ENCODE data around the gene FHOD1. TPM values are rescaled to one million over a fixed set of nuclear protein-coding genes. Genes with fewer than 3 reads are reported as not detected.

FHOD1 gene
- total RNA-seq, 3 donors from 2014 or later, result 64.0 to 86.6 (median 70.3) TPM

DNA sequence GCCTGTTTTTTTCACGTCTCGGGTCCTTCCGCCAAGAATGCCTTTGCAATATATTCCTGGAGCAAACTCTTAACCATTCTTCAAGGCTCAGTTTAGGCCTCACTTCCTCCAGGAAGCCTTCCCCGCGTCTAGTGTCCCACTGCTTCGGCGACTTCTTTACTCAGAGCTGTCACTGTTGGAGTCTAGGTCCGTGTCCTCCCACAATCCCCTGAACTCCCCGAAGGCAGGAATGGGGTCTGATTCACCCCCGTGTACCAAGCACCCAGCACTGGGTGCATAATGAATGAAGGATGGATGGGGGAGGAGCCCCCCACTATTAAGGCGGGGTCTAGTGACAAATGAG lies 64.0 kb downstream of the FHOD1 start:
- no peak for ATAC-seq
- peaks cover 15% of the 10 kb centered on the region for H3K4me1 Mint-ChIP-seq (ENCODE audit: low read depth)
- no peaks in the 10 kb centered on the region for H3K36me3 Mint-ChIP-seq (ENCODE audit: insufficient read depth)
- H3K4me3 Mint-ChIP-seq, result no peak overlapping the region
- DNase-seq, result no peak
- no peaks in the 10 kb centered on the region for H3K9me3 Mint-ChIP-seq
- H3K27me3 Mint-ChIP-seq (ENCODE audit: low read depth), result peaks cover 7% of the 10 kb centered on the region

DNA sequence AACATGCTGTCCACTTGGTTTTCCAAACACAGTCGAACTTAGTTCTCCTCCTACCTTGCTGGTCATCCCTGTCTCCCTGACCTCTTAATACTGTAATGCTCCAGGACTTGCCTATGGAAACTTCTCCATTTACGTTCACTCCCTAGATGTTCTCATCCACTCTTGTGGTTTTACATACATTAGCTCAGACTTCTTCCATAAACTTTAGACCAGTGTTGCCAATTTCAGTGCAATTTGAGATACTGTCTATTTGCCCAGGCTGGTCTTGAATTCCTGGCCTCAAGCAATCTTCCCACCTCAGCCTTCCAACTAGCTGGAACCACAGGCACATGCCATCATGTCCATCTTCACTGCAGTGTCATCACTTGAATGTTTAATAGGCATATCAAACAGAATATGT lies 65.0 kb downstream of the FHOD1 start:
- Mint-ChIP-seq H3K4me3 (no peak overlapping the region), H3K4me1 (ENCODE audit: low read depth) (peaks cover 19% of the 10 kb centered on the region), H3K36me3 (ENCODE audit: insufficient read depth) (no peaks in the 10 kb centered on the region), H3K27me3 (ENCODE audit: low read depth) (peaks cover 5% of the 10 kb centered on the region), H3K9me3 (no peaks in the 10 kb centered on the region)
- ATAC-seq (no peak), DNase-seq (no peak)

DNA sequence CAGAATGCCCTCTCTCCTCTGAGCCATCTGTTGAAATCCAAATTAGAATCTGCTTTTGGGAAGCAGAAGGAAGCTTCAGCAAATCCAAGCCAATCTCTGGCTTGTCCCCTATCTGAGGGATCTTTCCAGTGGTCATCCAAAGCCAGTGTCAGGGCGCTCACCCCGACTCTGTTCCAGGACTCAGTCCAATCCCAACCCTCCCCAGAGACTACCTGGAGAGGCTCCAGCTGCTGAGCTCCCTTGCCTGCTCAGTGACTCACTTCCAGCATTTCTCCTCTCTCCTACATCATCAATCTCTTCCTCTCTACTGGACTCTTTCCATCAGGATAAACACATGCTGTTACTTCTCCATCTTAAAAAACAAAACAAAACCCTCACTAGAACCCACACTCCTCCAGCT lies 65.9 kb downstream of the FHOD1 start:
- Mint-ChIP-seq H3K27me3 (ENCODE audit: low read depth) (peaks cover 5% of the 10 kb centered on the region), H3K4me3 (no peak overlapping the region), H3K36me3 (ENCODE audit: insufficient read depth) (no peaks in the 10 kb centered on the region), H3K4me1 (ENCODE audit: low read depth) (peaks cover 19% of the 10 kb centered on the region), H3K9me3 (no peaks in the 10 kb centered on the region)
- DNase-seq (no peak), ATAC-seq (no peak)

DNA sequence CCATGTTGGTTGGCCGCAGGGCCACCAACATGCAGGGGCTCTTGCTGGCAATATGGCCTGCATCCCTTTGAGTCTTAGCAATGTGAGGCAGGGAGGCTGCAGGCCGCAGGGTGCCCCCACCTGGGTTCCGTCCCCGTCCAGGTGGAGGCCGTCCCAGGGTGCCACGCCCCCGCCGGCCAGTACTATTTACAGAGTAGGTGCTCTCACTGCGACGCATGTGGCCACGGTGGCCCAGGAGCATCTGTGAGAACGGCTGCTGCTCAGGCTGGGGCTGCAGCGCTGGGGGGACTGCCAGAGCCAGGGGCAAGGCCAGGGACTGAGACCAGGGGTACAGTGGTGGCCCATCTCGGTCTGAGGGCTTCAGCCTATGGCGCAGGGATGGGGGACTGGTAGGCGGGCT lies 67.1 kb downstream of the FHOD1 start:
- no peak overlapping the region for H3K4me3 Mint-ChIP-seq
- no peak for ATAC-seq

DNA sequence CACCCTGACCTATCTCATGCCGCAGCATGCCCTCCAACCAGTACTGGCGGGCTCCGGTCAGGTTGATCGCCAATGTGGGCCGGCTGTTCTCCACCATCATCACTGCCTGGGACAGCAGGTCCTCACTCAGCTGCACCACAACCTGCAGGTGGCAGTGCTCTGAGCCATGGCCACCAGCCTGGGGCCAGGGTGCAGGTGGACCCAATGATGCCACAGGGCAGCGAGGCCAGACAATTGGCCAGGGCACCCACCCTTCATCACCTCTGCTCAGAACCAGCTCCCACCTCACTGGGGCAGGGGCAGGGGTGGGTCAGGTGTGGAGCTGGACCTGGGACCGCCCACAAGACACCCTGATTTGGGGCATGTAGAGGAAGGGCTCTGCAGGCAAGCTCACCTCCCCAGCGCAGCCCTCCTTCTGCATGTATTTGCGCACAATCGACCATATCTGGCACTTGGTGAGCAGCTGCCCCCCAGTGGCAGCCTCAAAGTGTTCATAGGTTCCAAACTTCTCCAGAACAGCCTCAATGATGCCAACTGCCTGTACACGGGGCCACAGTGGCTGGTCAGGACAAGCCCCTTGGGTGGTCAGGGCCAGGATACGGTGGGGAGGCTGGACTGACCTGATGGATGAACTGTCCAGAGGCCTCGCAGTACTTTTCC lies 67.7 kb downstream of the FHOD1 start:
- H3K36me3 Mint-ChIP-seq (ENCODE audit: insufficient read depth), result no peaks in the 10 kb centered on the region
- H3K27me3 Mint-ChIP-seq (ENCODE audit: low read depth), result peaks cover 6% of the 10 kb centered on the region
- H3K9me3 Mint-ChIP-seq, result no peaks in the 10 kb centered on the region
- no peak overlapping the region for H3K4me3 Mint-ChIP-seq
- H3K4me1 Mint-ChIP-seq (ENCODE audit: low read depth), result peaks cover 7% of the 10 kb centered on the region
- ATAC-seq, result no peak
- no peak for DNase-seq

More for the DNA sequence above, 67.1 kb downstream of the FHOD1 start:
- no peaks in the 10 kb centered on the region for H3K9me3 Mint-ChIP-seq
- no peaks in the 10 kb centered on the region for H3K36me3 Mint-ChIP-seq (ENCODE audit: insufficient read depth)
- DNase-seq, result no peak
- H3K27me3 Mint-ChIP-seq (ENCODE audit: low read depth), result peaks cover 5% of the 10 kb centered on the region
- H3K4me1 Mint-ChIP-seq (ENCODE audit: low read depth), result peaks cover 12% of the 10 kb centered on the region

Other genes with a start within 250 kb of the FHOD1 start
- gene CBFB, start 218.3 kb downstream of the FHOD1 start, total RNA-seq, result 100 to 1,000 TPM; 128 to 132 (median 129) TPM
- gene PHAF1, start 137.5 kb downstream of the FHOD1 start, total RNA-seq, result 10 to 100 TPM; 17.4 to 19.5 (median 18.6) TPM
- gene B3GNT9, start 96.5 kb downstream of the FHOD1 start, total RNA-seq, result 1 to 10 TPM; 1.3 to 1.9 (median 1.3) TPM
- 10 to 100 TPM; 16.0 to 20.3 (median 17.4) TPM for gene TRADD, start 87.6 kb downstream of the FHOD1 start, total RNA-seq
- 1 to 10 TPM; 4.8 to 8.9 (median 6.1) TPM for gene FBXL8, start 87.5 kb downstream of the FHOD1 start, total RNA-seq
- gene HSF4, start 82.7 kb downstream of the FHOD1 start, total RNA-seq, result 1 to 10 TPM; 2.8 to 6.1 (median 4.0) TPM
- 1 to 10 TPM in 2 of 3 donors, under 1 TPM in 1; 0.99 to 3.7 (median 1.4) TPM for gene NOL3, start 76.9 kb downstream of the FHOD1 start, total RNA-seq
- gene MATCAP1, start 63.5 kb downstream of the FHOD1 start, total RNA-seq, result 10 to 100 TPM; 10.1 to 15.5 (median 14.7) TPM
- not detected for gene EXOC3L1, start 57.3 kb downstream of the FHOD1 start, total RNA-seq
- gene E2F4, start 55.3 kb downstream of the FHOD1 start, total RNA-seq, result 100 to 1,000 TPM; 195 to 201 (median 198) TPM
- gene ELMO3, start 48.4 kb downstream of the FHOD1 start, total RNA-seq, result 1 to 10 TPM; 5.1 to 5.9 (median 5.3) TPM
- 100 to 1,000 TPM; 109 to 130 (median 124) TPM for gene TMEM208, start 20.4 kb downstream of the FHOD1 start, total RNA-seq
- 1 to 10 TPM; 3.2 to 4.0 (median 3.6) TPM for gene SLC9A5, start 1.5 kb upstream of the FHOD1 start, total RNA-seq
- 10 to 100 TPM; 30.0 to 41.6 (median 37.0) TPM for gene PLEKHG4, start 32.1 kb upstream of the FHOD1 start, total RNA-seq
- gene KCTD19, start 79.3 kb upstream of the FHOD1 start, total RNA-seq, result under 1 TPM in 2 of 3 donors, not detected in 1; 0.16 to 0.66 TPM
- not detected for gene LRRC36, start 79.3 kb upstream of the FHOD1 start, total RNA-seq
- gene TPPP3, start 146.0 kb upstream of the FHOD1 start, total RNA-seq, result under 1 TPM in 1 of 3 donors, not detected in 2; 0.20 TPM
- under 1 TPM; 0.61 to 0.99 (median 0.79) TPM for gene ZDHHC1, start 169.0 kb upstream of the FHOD1 start, total RNA-seq
- 1 to 10 TPM; 3.9 to 6.1 (median 5.2) TPM for gene HSD11B2, start 183.6 kb upstream of the FHOD1 start, total RNA-seq
- gene ATP6V0D1, start 233.7 kb upstream of the FHOD1 start, total RNA-seq, result 10 to 100 TPM; 36.0 to 49.1 (median 44.5) TPM
- gene AGRP, start 236.1 kb upstream of the FHOD1 start, total RNA-seq, result not detected

Measured in activated T-cell treated with anti-CD3 and anti-CD28 coated beads, Interleukin-2, amount 50 U/mL, for 4 hours (primary cell).